Neural progenitor cell (in vitro differentiated cells): ENCODE measurements around the gene PCNX3. TPM values are rescaled to one million over a fixed set of nuclear protein-coding genes. Genes with fewer than 3 reads are reported as not detected.

Experiments used
- DNase-seq: peaks from one replicate; pipeline ENCODE4 v3.0.0-alpha.2; 2016; ENCODE audit warnings: low spot score
- H2AFZ ChIP-seq: fragments of 200-600 bp; sonication (generic); replicated peaks from 2 replicates; pipeline ENCODE4 v1.6.1; 2016; ENCODE audit warnings: antibody characterized with exemption
- H3F3A ChIP-seq: fragments of 200-600 bp; sonication (generic); 2 replicates; pipeline ENCODE4 v1.6.1; 2016; ENCODE audit warnings: antibody characterized with exemption, low read depth
- H3K27ac ChIP-seq: fragments of 200-600 bp; sonication (generic); 2 replicates; pipeline ENCODE4 v1.5.1; 2016; ENCODE audit warnings: mild to moderate bottlenecking
- H3K27me3 ChIP-seq: fragments of 200-600 bp; sonication (generic); 2 replicates; pipeline ENCODE4 v1.6.1; 2016; ENCODE audit warnings: mild to moderate bottlenecking, moderate library complexity
- H3K36me3 ChIP-seq: fragments of 200-600 bp; sonication (generic); 2 replicates; pipeline ENCODE4 v1.5.1; 2016
- H3K4me1 ChIP-seq: fragments of 200-600 bp; sonication (generic); 2 replicates; pipeline ENCODE4 v1.6.1; 2016; ENCODE audit warnings: mixed run types
- H3K4me2 ChIP-seq: fragments of 200-600 bp; sonication (generic); 2 replicates; pipeline ENCODE4 v1.6.1; 2016
- H3K4me3 ChIP-seq: fragments of 200-600 bp; sonication (generic); 2 replicates; pipeline ENCODE4 v1.5.1; 2016
- H3K79me2 ChIP-seq: fragments of 200-600 bp; sonication (generic); 2 replicates; pipeline ENCODE4 v1.6.1; 2016; ENCODE audit warnings: low read depth
- H3K9ac ChIP-seq: fragments of 200-600 bp; sonication (generic); 2 replicates; pipeline ENCODE4 v1.6.1; 2016
- H3K9me3 ChIP-seq: fragments of 200-600 bp; sonication (generic); 2 replicates; pipeline ENCODE4 v1.5.1; 2016; ENCODE audit warnings: low read depth
- H4K20me1 ChIP-seq: fragments of 200-600 bp; sonication (generic); 2 replicates; pipeline ENCODE4 v1.6.1; 2016; ENCODE audit warnings: low read depth
- H3K27ac Mint-ChIP-seq: 3 replicates; pipeline ENCODE4 v1.8.0; 2021; ENCODE audit warnings: mixed read lengths
- H3K27me3 Mint-ChIP-seq: 2 replicates; pipeline ENCODE4 v1.8.0; 2022; ENCODE audit warnings: low read depth, mild to moderate bottlenecking, inconsistent platforms, moderate library complexity, mixed read lengths; ENCODE audit not compliant: insufficient read depth
- H3K36me3 Mint-ChIP-seq: 3 replicates; pipeline ENCODE4 v1.8.0; 2021; ENCODE audit warnings: mixed read lengths
- H3K4me1 Mint-ChIP-seq: 3 replicates; pipeline ENCODE4 v1.8.0; 2021; ENCODE audit warnings: mixed read lengths
- H3K4me3 Mint-ChIP-seq: 3 replicates; pipeline ENCODE4 v1.8.0; 2021; ENCODE audit warnings: mild to moderate bottlenecking, moderate library complexity, mixed read lengths
- H3K9me3 Mint-ChIP-seq: 3 replicates; pipeline ENCODE4 v1.8.0; 2020; ENCODE audit warnings: mixed read lengths
- EZH2 ChIP-seq: fragments of 200-600 bp; sonication (generic); IDR thresholded peaks from 2 replicates; pipeline ENCODE4 v1.6.1; 2017; ENCODE audit warnings: antibody characterized with exemption, mild to moderate bottlenecking, moderate library complexity
- EZH2phosphoT487 ChIP-seq: fragments of 200-600 bp; sonication (generic); IDR thresholded peaks from 2 replicates; pipeline ENCODE4 v1.6.1; 2017; ENCODE audit warnings: antibody characterized with exemption
- total RNA-seq: library from RNA; depleted of rRNA; stranded (reverse); fragments of >200 nt; gene quantifications from 2 replicates; pipeline ENCODE4 v1.2.3, GENCODE V29; 2015; ENCODE audit warnings: low replicate concordance
- TF ChIP-seq, protein P1 (sequence below): fragments of 200-600 bp; sonication (generic); IDR thresholded peaks from 2 replicates; pipeline ENCODE4 v1.5.1; 2017; ENCODE audit warnings: antibody characterized with exemption, mild to moderate bottlenecking

The PCNX3 gene
- total RNA-seq, 1 donor from 2014 or later = 6.6 TPM

DNA sequence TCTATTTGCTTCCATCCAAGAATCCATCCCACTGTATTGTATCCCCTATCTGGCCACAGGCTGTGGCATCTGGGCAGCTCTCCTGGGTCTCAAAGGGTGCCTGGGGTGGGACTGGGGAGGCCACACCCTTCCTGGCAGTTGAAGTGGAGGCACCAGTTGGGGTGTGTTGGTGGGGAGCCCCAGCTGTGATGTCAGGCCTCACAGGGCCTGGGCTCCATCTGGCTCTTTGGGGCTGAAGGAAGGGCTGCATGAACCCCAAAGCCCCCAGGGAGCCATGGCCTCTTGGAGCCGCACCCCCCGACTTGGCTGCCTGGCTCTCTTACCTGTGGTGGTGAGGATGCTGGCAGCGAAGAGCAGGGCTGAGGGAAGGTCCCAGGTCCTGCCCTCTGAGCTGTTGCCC lies 20.4 kb upstream of the PCNX3 start:
- TF ChIP-seq EZH2 (no peak), EZH2phosphoT487 (no peak)
- TF ChIP-seq, protein P1, sequence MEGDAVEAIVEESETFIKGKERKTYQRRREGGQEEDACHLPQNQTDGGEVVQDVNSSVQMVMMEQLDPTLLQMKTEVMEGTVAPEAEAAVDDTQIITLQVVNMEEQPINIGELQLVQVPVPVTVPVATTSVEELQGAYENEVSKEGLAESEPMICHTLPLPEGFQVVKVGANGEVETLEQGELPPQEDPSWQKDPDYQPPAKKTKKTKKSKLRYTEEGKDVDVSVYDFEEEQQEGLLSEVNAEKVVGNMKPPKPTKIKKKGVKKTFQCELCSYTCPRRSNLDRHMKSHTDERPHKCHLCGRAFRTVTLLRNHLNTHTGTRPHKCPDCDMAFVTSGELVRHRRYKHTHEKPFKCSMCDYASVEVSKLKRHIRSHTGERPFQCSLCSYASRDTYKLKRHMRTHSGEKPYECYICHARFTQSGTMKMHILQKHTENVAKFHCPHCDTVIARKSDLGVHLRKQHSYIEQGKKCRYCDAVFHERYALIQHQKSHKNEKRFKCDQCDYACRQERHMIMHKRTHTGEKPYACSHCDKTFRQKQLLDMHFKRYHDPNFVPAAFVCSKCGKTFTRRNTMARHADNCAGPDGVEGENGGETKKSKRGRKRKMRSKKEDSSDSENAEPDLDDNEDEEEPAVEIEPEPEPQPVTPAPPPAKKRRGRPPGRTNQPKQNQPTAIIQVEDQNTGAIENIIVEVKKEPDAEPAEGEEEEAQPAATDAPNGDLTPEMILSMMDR = no peak
- no peak overlapping the region for H3K4me2 ChIP-seq
- no peaks in the 10 kb centered on the region for H3K36me3 ChIP-seq
- peaks cover 34% of the 10 kb centered on the region for H3F3A ChIP-seq
- no peak overlapping the region for H3K4me3 Mint-ChIP-seq
- no peak overlapping the region for H2AFZ ChIP-seq
- no peaks in the 10 kb centered on the region for H3K9me3 Mint-ChIP-seq
- no peak overlapping the region for H3K9ac ChIP-seq
- H3K36me3 Mint-ChIP-seq = peaks cover 9% of the 10 kb centered on the region
- peaks cover 27% of the 10 kb centered on the region for H3K27me3 Mint-ChIP-seq
- peaks cover 7% of the 10 kb centered on the region for H3K4me1 Mint-ChIP-seq
- no peak overlapping the region for H3K4me3 ChIP-seq
- H3K27ac ChIP-seq = no peak overlapping the region
- peaks cover 43% of the 10 kb centered on the region for H3K27me3 ChIP-seq
- DNase-seq = no peak
- no peaks in the 10 kb centered on the region for H3K9me3 ChIP-seq
- H3K4me1 ChIP-seq = peaks cover 14% of the 10 kb centered on the region
- no peaks in the 10 kb centered on the region for H3K79me2 ChIP-seq
- no peaks in the 10 kb centered on the region for H4K20me1 ChIP-seq
- H3K27ac Mint-ChIP-seq = no peak overlapping the region

DNA sequence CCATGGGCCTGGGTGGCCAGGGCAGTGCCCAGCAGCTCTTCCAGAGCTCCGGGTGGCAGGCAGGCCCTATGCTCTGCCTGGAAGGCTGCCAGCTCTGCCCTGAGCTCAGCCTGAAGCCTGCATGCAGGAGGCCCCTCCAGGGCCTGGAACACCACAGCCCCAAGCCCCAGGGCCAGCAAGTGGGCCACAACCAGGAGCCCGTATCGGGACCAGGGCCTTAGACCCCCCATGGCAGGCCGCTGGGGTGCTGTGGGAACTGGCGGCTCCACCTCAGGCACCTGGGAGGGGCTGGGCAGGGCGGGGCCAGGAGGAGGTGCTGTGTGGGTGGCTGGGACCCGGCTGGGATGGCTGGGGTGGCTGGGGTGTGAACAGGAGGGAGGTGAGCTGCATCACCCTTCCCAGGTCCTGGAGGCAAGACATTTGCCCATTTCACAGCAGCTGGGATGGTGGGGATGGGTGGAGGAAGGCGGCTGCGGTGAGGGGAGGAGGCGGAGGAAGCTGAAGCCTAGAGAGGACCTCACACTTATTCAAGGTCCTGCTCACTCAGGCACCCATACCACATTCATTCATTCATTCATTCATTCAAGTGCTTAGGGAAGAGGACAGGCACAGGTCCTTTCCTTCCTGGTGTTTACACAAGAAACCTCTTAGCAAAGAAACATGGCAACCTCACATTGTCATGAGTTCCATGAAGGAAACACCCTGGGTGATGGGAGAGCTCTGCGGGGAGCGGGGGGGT lies 19.9 kb upstream of the PCNX3 start, which contains the start of gene KCNK7:
Gene KCNK7, minus strand, starts transcription at position 258 of the 739 bp plus-strand sequence. Its CDS starts 28 bp downstream, at position 230.
- no peaks in the 10 kb centered on the region for H3K9me3 ChIP-seq
- H4K20me1 ChIP-seq = no peaks in the 10 kb centered on the region
- H2AFZ ChIP-seq = no peak within 1 kb of the TSS
- no peak within 1 kb of the TSS for H3K4me2 ChIP-seq
- H3K9me3 Mint-ChIP-seq = no peaks in the 10 kb centered on the region
- H3F3A ChIP-seq = peaks cover 29% of the 10 kb centered on the region
- H3K36me3 ChIP-seq = no peaks in the 10 kb centered on the region
- no peak for DNase-seq
- peaks cover 7% of the 10 kb centered on the region for H3K36me3 Mint-ChIP-seq
- H3K27ac Mint-ChIP-seq = peak within 1 kb of the TSS; percentile 65
- peaks cover 37% of the 10 kb centered on the region for H3K27me3 ChIP-seq
- peaks cover 14% of the 10 kb centered on the region for H3K4me1 ChIP-seq
- H3K27me3 Mint-ChIP-seq = peaks cover 27% of the 10 kb centered on the region
- H3K27ac ChIP-seq = no peak within 1 kb of the TSS
- no peak within 1 kb of the TSS for H3K4me3 ChIP-seq
- H3K9ac ChIP-seq = no peak within 1 kb of the TSS
- H3K79me2 ChIP-seq = no peaks in the 10 kb centered on the region
- no peak within 1 kb of the TSS for H3K4me3 Mint-ChIP-seq
- H3K4me1 Mint-ChIP-seq = peaks cover 3% of the 10 kb centered on the region
- no peak for TF ChIP-seq EZH2phosphoT487
- TF ChIP-seq, protein P1 = no peak
- no peak for TF ChIP-seq EZH2

DNA sequence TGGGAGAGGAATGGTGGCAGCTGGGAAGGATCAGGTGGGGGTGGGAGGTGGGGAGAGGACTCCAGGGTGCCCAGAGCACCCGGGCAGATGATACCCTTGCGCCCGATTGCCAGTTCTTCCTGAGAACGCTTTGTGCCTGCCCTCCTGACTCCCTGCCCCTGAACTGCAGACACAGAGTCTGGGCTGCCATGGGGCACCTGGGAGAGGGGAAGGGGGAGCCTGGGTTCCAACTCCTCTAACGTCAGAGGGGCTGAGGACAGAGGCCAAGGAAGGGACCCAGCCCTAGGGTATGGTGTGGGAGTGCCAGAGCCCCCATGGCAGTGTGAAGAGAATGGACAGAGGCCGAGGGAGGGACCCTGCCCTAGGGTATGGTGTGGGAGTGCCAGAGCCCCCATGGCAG lies 19.1 kb upstream of the PCNX3 start:
- no peaks in the 10 kb centered on the region for H4K20me1 ChIP-seq
- H3K9ac ChIP-seq = no peak overlapping the region
- no peak overlapping the region for H3K27ac ChIP-seq
- TF ChIP-seq EZH2phosphoT487 (no peak), EZH2 (no peak)
- TF ChIP-seq, protein P1 = no peak
- DNase-seq = no peak
- Mint-ChIP-seq H3K4me1 (no peaks in the 10 kb centered on the region), H3K36me3 (peaks cover 7% of the 10 kb centered on the region), H3K27ac (no peak overlapping the region), H3K9me3 (no peaks in the 10 kb centered on the region), H3K27me3 (peaks cover 25% of the 10 kb centered on the region), H3K4me3 (no peak overlapping the region)
- H3F3A ChIP-seq = peaks cover 22% of the 10 kb centered on the region
- H2AFZ ChIP-seq = no peak overlapping the region
- peaks cover 8% of the 10 kb centered on the region for H3K4me1 ChIP-seq
- H3K4me2 ChIP-seq = no peak overlapping the region
- H3K36me3 ChIP-seq = no peaks in the 10 kb centered on the region
- no peak overlapping the region for H3K4me3 ChIP-seq
- peaks cover 29% of the 10 kb centered on the region for H3K27me3 ChIP-seq
- no peaks in the 10 kb centered on the region for H3K79me2 ChIP-seq
- no peaks in the 10 kb centered on the region for H3K9me3 ChIP-seq
